Loucy (cell line): ENCODE results near the gene NUDT3.

Source experiments
- H2AFZ ChIP-seq: fragments of 200-600 bp; sonication (generic); 2 replicates; pipeline ENCODE4 v1.6.0; 2016; ENCODE audit warnings: antibody characterized with exemption, mild to moderate bottlenecking, low read length, moderate library complexity
- H3F3A ChIP-seq: fragments of 200-600 bp; 2 replicates; pipeline ENCODE4 v1.6.0; 2016; ENCODE audit warnings: antibody characterized with exemption, low read depth, mild to moderate bottlenecking
- H3K27me3 ChIP-seq: fragments of 200-600 bp; sonication (generic); 2 replicates; pipeline ENCODE4 v1.6.1; 2014; ENCODE audit warnings: low read length, mild to moderate bottlenecking; ENCODE audit not compliant: insufficient read depth, poor library complexity, severe bottlenecking
- H3K36me3 ChIP-seq: fragments of 200-600 bp; sonication (generic); 2 replicates; pipeline ENCODE4 v1.6.1; 2016; ENCODE audit warnings: low read length; ENCODE audit not compliant: insufficient read depth
- H3K4me1 ChIP-seq: fragments of 200-600 bp; sonication (generic); 2 replicates; pipeline ENCODE4 v1.5.1; 2014; ENCODE audit warnings: low read length, mild to moderate bottlenecking; ENCODE audit not compliant: insufficient read depth, poor library complexity, severe bottlenecking
- H3K4me2 ChIP-seq: fragments of 200-600 bp; sonication (generic); 2 replicates; pipeline ENCODE4 v1.6.0; 2014; ENCODE audit warnings: antibody characterized with exemption, low read length, low read depth, mild to moderate bottlenecking; ENCODE audit not compliant: poor library complexity, severe bottlenecking
- H3K4me3 ChIP-seq: fragments of 200-600 bp; sonication (generic); 2 replicates; pipeline ENCODE4 v1.5.1; 2014; ENCODE audit warnings: low read length, mild to moderate bottlenecking, mixed read lengths; ENCODE audit not compliant: poor library complexity, severe bottlenecking
- H3K79me2 ChIP-seq: fragments of 200-600 bp; sonication (generic); 2 replicates; pipeline ENCODE4 v1.6.1; 2014; ENCODE audit warnings: low read length; ENCODE audit not compliant: insufficient read depth
- H3K9ac ChIP-seq: fragments of 200-600 bp; sonication (generic); 2 replicates; pipeline ENCODE4 v1.6.0; 2014; ENCODE audit warnings: mild to moderate bottlenecking, low read depth, low read length, moderate library complexity; ENCODE audit not compliant: poor library complexity, severe bottlenecking
- H3K9me2 ChIP-seq: fragments of 200-600 bp; sonication (generic); replicated peaks from 2 replicates; pipeline ENCODE4 v1.6.1; 2016; ENCODE audit warnings: low read depth, low read length, mixed read lengths
- H3K9me3 ChIP-seq: fragments of 200-600 bp; sonication (generic); 2 replicates; pipeline ENCODE4 v1.6.1; 2014; ENCODE audit warnings: mild to moderate bottlenecking, antibody characterized with exemption, low read length, low read depth; ENCODE audit not compliant: insufficient read depth
- H4K20me1 ChIP-seq: fragments of 200-600 bp; sonication (generic); 2 replicates; pipeline ENCODE4 v1.6.0; 2014; ENCODE audit warnings: antibody characterized with exemption, low read length, mild to moderate bottlenecking; ENCODE audit not compliant: insufficient read depth, poor library complexity, severe bottlenecking
- CTCF ChIP-seq: fragments of 200-600 bp; sonication (generic); conservative IDR thresholded peaks from 2 replicates; pipeline ENCODE4 v1.5.1; 2014; ENCODE audit warnings: mild to moderate bottlenecking, antibody characterized with exemption, low read length
- EZH2phosphoT487 ChIP-seq: fragments of 200-600 bp; IDR thresholded peaks from 2 replicates; pipeline ENCODE4 v1.6.1; 2018; ENCODE audit warnings: antibody characterized with exemption, mild to moderate bottlenecking, moderate library complexity, borderline replicate concordance

NUDT3 gene

GRCh38 chr6:34339971-34340370, 52.5 kb downstream of the NUDT3 start:
- no peaks in the 10 kb centered on the region for H3K9me2 ChIP-seq
- H3F3A ChIP-seq: no peaks in the 10 kb centered on the region
- TF ChIP-seq CTCF (no peak), EZH2phosphoT487 (no peak)
- H3K4me2 ChIP-seq: no peak overlapping the region
- H3K9me3 ChIP-seq: no peaks in the 10 kb centered on the region
- peaks cover 48% of the 10 kb centered on the region for H3K79me2 ChIP-seq
- no peaks in the 10 kb centered on the region for H3K27me3 ChIP-seq
- H3K9ac ChIP-seq: no peak overlapping the region
- peaks cover 34% of the 10 kb centered on the region; the same call in 1 of the 2 replicates for H3K36me3 ChIP-seq
- H3K4me1 ChIP-seq: peaks cover 10% of the 10 kb centered on the region
- H4K20me1 ChIP-seq: peaks cover 4% of the 10 kb centered on the region
- H2AFZ ChIP-seq: no peak overlapping the region
- H3K4me3 ChIP-seq: no peak overlapping the region

- Histone ChIP-seq H2AFZ (no peak overlapping the region), H3F3A (no peaks in the 10 kb centered on the region), H3K4me3 (no peak overlapping the region), H4K20me1 (peaks cover 4% of the 10 kb centered on the region), H3K27me3 (no peaks in the 10 kb centered on the region), H3K9me2 (no peaks in the 10 kb centered on the region), H3K9me3 (no peaks in the 10 kb centered on the region), H3K36me3 (peaks cover 34% of the 10 kb centered on the region; the same call in 1 of the 2 replicates), H3K9ac (no peak overlapping the region), H3K4me1 (peaks cover 10% of the 10 kb centered on the region), H3K4me2 (no peak overlapping the region), H3K79me2 (peaks cover 43% of the 10 kb centered on the region)
- no peak for TF ChIP-seq EZH2phosphoT487
These were observed 53.0 kb downstream of the NUDT3 start for GRCh38 chr6:34339432-34339831.

- H3F3A ChIP-seq: no peaks in the 10 kb centered on the region
- TF ChIP-seq EZH2phosphoT487 (no peak), CTCF (no peak)
- H3K79me2 ChIP-seq: peaks cover 37% of the 10 kb centered on the region; the same call in 1 of the 2 replicates
- H2AFZ ChIP-seq: no peak overlapping the region
- H3K4me2 ChIP-seq: no peak overlapping the region
- H3K27me3 ChIP-seq: no peaks in the 10 kb centered on the region
- no peaks in the 10 kb centered on the region for H3K9me3 ChIP-seq
- peaks cover 10% of the 10 kb centered on the region for H3K4me1 ChIP-seq
- no peak overlapping the region for H3K9ac ChIP-seq
- no peaks in the 10 kb centered on the region for H3K9me2 ChIP-seq
- H3K36me3 ChIP-seq: peaks cover 34% of the 10 kb centered on the region; the same call in 1 of the 2 replicates
- H4K20me1 ChIP-seq: peaks cover 4% of the 10 kb centered on the region
- no peak overlapping the region for H3K4me3 ChIP-seq
These were observed 53.7 kb downstream of the NUDT3 start for GRCh38 chr6:34338811-34339210.

- Histone ChIP-seq H3K9me2 (no peaks in the 10 kb centered on the region), H3K36me3 (peaks cover 34% of the 10 kb centered on the region; the same call in 1 of the 2 replicates), H3K4me1 (peaks cover 10% of the 10 kb centered on the region), H3K9me3 (no peaks in the 10 kb centered on the region), H3F3A (no peaks in the 10 kb centered on the region), H4K20me1 (peaks cover 4% of the 10 kb centered on the region), H3K9ac (no peak overlapping the region), H3K4me2 (no peak overlapping the region), H3K4me3 (no peak overlapping the region), H3K79me2 (peaks cover 32% of the 10 kb centered on the region; the same call in 1 of the 2 replicates), H3K27me3 (no peaks in the 10 kb centered on the region), H2AFZ (no peak overlapping the region)
- no peak for TF ChIP-seq CTCF
- no peak for TF ChIP-seq EZH2phosphoT487
These were observed 54.1 kb downstream of the NUDT3 start for GRCh38 chr6:34338377-34338776.
